OCI-LY3 (cell line): ENCODE measurements around the gene CAMKV.

ENCODE experiments used
- CTCF ChIP-seq: fragments of 200-600, 300-600 bp; sonication (generic); IDR thresholded peaks from 2 replicates; pipeline ENCODE4 v1.5.1; 2014; ENCODE audit warnings: antibody characterized with exemption, low read length, low read depth
- EZH2phosphoT487 ChIP-seq: fragments of 200-600 bp; shearing (Covaris generic); IDR thresholded peaks from 2 replicates; pipeline ENCODE4 v1.6.1; 2018; ENCODE audit warnings: antibody characterized with exemption, mixed run types, low read depth

GRCh38 chr3:49841806-49842205 lies 27.9 kb downstream of the CAMKV start:
- no peak for TF ChIP-seq CTCF
- TF ChIP-seq EZH2phosphoT487: no peak
